Neural cell (in vitro differentiated cells): ENCODE data around the gene ITPKB.

ENCODE experiments used
- EZH2 ChIP-seq: fragments of 200-600, 300-800 bp; shearing (Covaris generic), sonication (generic); IDR thresholded peaks from 2 replicates; pipeline ENCODE4 v1.6.1; 2014; ENCODE audit warnings: antibody characterized with exemption, low read length, borderline replicate concordance, mild to moderate bottlenecking; ENCODE audit not compliant: insufficient read depth, poor library complexity, severe bottlenecking
- RAD21 ChIP-seq: fragments of 450-650 bp; conservative IDR thresholded peaks from 2 replicates; pipeline ENCODE4 v1.6.1; 2014; ENCODE audit warnings: antibody characterized with exemption, mild to moderate bottlenecking, moderate library complexity
- TAF1 ChIP-seq: IDR thresholded peaks from 2 replicates; pipeline ENCODE4 v1.6.1; 2012; ENCODE audit warnings: low read depth
- TF ChIP-seq, protein P1 (sequence below): fragments of 450-650 bp; IDR thresholded peaks from 2 replicates; pipeline ENCODE4 v1.5.1; 2014; ENCODE audit warnings: antibody characterized with exemption, mild to moderate bottlenecking, moderate library complexity; ENCODE audit not compliant: poor library complexity, severe bottlenecking
- TF ChIP-seq, protein P2 (sequence below): IDR thresholded peaks from 2 replicates; pipeline ENCODE4 v1.6.1; 2012; ENCODE audit warnings: borderline replicate concordance

DNA sequence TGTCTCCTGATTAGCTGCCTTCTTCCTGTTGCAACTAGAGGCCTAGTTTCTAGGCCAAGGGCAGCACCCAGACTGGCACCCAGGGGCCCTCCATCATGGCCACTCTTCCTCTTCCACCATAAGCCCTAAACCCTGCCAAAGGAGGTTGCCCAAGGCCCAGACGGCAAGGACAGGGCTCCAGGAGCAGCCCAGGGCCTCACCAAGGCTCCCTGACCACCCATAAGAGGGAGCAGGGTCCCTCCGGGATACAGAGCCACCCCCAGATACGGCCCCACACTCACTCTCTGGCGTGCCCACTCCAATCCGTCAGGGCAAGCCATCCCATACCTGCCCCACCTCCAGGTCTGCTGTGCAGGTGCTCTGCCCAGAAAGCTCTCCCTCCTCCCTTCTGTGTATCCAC is 79.9 kb downstream of the ITPKB start:
- TF ChIP-seq, protein P1, sequence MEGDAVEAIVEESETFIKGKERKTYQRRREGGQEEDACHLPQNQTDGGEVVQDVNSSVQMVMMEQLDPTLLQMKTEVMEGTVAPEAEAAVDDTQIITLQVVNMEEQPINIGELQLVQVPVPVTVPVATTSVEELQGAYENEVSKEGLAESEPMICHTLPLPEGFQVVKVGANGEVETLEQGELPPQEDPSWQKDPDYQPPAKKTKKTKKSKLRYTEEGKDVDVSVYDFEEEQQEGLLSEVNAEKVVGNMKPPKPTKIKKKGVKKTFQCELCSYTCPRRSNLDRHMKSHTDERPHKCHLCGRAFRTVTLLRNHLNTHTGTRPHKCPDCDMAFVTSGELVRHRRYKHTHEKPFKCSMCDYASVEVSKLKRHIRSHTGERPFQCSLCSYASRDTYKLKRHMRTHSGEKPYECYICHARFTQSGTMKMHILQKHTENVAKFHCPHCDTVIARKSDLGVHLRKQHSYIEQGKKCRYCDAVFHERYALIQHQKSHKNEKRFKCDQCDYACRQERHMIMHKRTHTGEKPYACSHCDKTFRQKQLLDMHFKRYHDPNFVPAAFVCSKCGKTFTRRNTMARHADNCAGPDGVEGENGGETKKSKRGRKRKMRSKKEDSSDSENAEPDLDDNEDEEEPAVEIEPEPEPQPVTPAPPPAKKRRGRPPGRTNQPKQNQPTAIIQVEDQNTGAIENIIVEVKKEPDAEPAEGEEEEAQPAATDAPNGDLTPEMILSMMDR = no peak
- TF ChIP-seq TAF1 (no peak), RAD21 (no peak), EZH2 (no peak)
- TF ChIP-seq, protein P2, sequence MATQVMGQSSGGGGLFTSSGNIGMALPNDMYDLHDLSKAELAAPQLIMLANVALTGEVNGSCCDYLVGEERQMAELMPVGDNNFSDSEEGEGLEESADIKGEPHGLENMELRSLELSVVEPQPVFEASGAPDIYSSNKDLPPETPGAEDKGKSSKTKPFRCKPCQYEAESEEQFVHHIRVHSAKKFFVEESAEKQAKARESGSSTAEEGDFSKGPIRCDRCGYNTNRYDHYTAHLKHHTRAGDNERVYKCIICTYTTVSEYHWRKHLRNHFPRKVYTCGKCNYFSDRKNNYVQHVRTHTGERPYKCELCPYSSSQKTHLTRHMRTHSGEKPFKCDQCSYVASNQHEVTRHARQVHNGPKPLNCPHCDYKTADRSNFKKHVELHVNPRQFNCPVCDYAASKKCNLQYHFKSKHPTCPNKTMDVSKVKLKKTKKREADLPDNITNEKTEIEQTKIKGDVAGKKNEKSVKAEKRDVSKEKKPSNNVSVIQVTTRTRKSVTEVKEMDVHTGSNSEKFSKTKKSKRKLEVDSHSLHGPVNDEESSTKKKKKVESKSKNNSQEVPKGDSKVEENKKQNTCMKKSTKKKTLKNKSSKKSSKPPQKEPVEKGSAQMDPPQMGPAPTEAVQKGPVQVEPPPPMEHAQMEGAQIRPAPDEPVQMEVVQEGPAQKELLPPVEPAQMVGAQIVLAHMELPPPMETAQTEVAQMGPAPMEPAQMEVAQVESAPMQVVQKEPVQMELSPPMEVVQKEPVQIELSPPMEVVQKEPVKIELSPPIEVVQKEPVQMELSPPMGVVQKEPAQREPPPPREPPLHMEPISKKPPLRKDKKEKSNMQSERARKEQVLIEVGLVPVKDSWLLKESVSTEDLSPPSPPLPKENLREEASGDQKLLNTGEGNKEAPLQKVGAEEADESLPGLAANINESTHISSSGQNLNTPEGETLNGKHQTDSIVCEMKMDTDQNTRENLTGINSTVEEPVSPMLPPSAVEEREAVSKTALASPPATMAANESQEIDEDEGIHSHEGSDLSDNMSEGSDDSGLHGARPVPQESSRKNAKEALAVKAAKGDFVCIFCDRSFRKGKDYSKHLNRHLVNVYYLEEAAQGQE = no peak
